Endothelial cell of umbilical vein (primary cell): ENCODE data around the gene ARMC7. TPM values are rescaled to one million over a fixed set of nuclear protein-coding genes. Genes with fewer than 3 reads are reported as not detected.

ENCODE experiments used
- BruUV-seq: library from RNA; stranded (reverse); fragments of 400-500 nt; replicated peaks from 2 replicates; lab custom pipeline; 2021; lab: Mats Ljungman, UMichigan
- CTCF ChIA-PET: fragments of 300-600, 350-600 bp; sonication (Branson Sonifier 250); formaldehyde crosslinking; loops from one replicate; lab custom pipeline; 2021; ENCODE audit warnings: antibody characterized with exemption, inconsistent platforms; lab: Charles Lee
- POLR2A ChIA-PET: fragments of 300-600, 350-600 bp; sonication (Branson Sonifier 250); formaldehyde crosslinking; loops from one replicate; lab custom pipeline; 2021; ENCODE audit warnings: antibody characterized with exemption, inconsistent platforms; lab: Charles Lee
- DNase-seq: peaks from one replicate; pipeline ENCODE4 v3.0.0-alpha.2; 2011; ENCODE audit warnings: low read depth, low spot score
- FAIRE-seq: peaks from 2 replicates; lab custom pipeline; 2011; peaks lifted over from hg19 to GRCh38; lab: Jason Lieb, UNC
- H2AFZ ChIP-seq: 2 replicates; pipeline ENCODE4 v1.6.0; 2012; ENCODE audit warnings: low read depth, low read length, control low read depth, inconsistent platforms
- H3K27ac ChIP-seq: 2 replicates; pipeline ENCODE4 v1.5.1; 2011; ENCODE audit warnings: low read depth, mild to moderate bottlenecking, control low read depth, low read length, moderate library complexity; ENCODE audit not compliant: insufficient read depth
- H3K27me3 ChIP-seq, 2 experiments: 2 replicates each; pipeline versions ENCODE4 v1.6.0 to v1.6.1; 2011; ENCODE audit warnings: low read length in 2 of 2, mixed read lengths in 1 of 2; ENCODE audit not compliant: control insufficient read depth in 2 of 2, insufficient read depth in 2 of 2
- H3K36me3 ChIP-seq, 2 experiments: 2 replicates in 1 of 2; 3 replicates in 1 of 2; pipeline ENCODE4 v1.5.1; 2011; ENCODE audit warnings: low read length in 2 of 2, mild to moderate bottlenecking in 1 of 2, moderate library complexity in 1 of 2; ENCODE audit not compliant: control insufficient read depth in 2 of 2, insufficient read depth in 2 of 2; ENCODE audit errors: extremely low read depth in 1 of 2
- H3K4me1 ChIP-seq: 3 replicates; pipeline ENCODE4 v1.5.1; 2011; ENCODE audit warnings: mild to moderate bottlenecking, low read length; ENCODE audit not compliant: control insufficient read depth, insufficient read depth; ENCODE audit errors: extremely low read depth
- H3K4me2 ChIP-seq: 2 replicates; pipeline ENCODE4 v1.6.1; 2011; ENCODE audit warnings: low read length, control low read depth, mixed read lengths; ENCODE audit not compliant: insufficient read depth
- H3K4me3 ChIP-seq, 3 experiments: fragments of 200-600 bp in 1 of 3; sonication (generic), shearing (Covaris generic) in 1 of 3; replicated peaks in 1 of 3; 2 replicates each; pipeline ENCODE4 v1.5.1; 2011 to 2016; ENCODE audit warnings: control low read depth in 3 of 3, low read length in 3 of 3, mild to moderate bottlenecking in 2 of 3, inconsistent platforms in 1 of 3, low read depth in 1 of 3, moderate library complexity in 1 of 3; ENCODE audit not compliant: insufficient read depth in 1 of 3
- H3K79me2 ChIP-seq: 2 replicates; pipeline ENCODE4 v1.6.0; 2012; ENCODE audit warnings: low read length, inconsistent platforms; ENCODE audit not compliant: control insufficient read depth, insufficient read depth
- H3K9ac ChIP-seq: replicated peaks from 2 replicates; pipeline ENCODE3; 2011; ENCODE audit warnings: low read length, control low read depth; ENCODE audit not compliant: insufficient read depth; ENCODE audit errors: extremely low read depth
- H3K9me1 ChIP-seq: replicated peaks from 3 replicates; pipeline ENCODE4 v1.6.0; 2011; ENCODE audit warnings: mild to moderate bottlenecking, low read length; ENCODE audit not compliant: control insufficient read depth, insufficient read depth; ENCODE audit errors: extremely low read depth
- H3K9me3 ChIP-seq: replicated peaks from 2 replicates; pipeline ENCODE4 v1.5.1; 2012; ENCODE audit warnings: low read length, inconsistent platforms; ENCODE audit not compliant: control insufficient read depth, insufficient read depth
- H4K20me1 ChIP-seq: replicated peaks from 2 replicates; pipeline ENCODE3; 2011; ENCODE audit warnings: mild to moderate bottlenecking, low read length; ENCODE audit not compliant: control insufficient read depth, insufficient read depth; ENCODE audit errors: extremely low read depth
- CTCF ChIP-seq, 2 donors: IDR thresholded peaks; 1 replicate in 1 of 2; 2 replicates in 1 of 2; pipeline ENCODE4 v1.5.1; 2011; ENCODE audit warnings: low read length in 2 of 2, mild to moderate bottlenecking in 2 of 2, moderate library complexity in 2 of 2, control low read depth in 1 of 2, inconsistent platforms in 1 of 2, low read depth in 1 of 2; ENCODE audit not compliant: insufficient read depth in 1 of 2; ENCODE audit errors: extremely low read depth in 1 of 2
- EZH2 ChIP-seq: IDR thresholded peaks from 2 replicates; pipeline ENCODE4 v1.6.1; 2012; ENCODE audit warnings: borderline replicate concordance, low read depth, mild to moderate bottlenecking, moderate library complexity, low read length, inconsistent platforms; ENCODE audit not compliant: severe bottlenecking
- FOS ChIP-seq: IDR thresholded peaks from 2 replicates; pipeline ENCODE4 v1.6.1; 2011; ENCODE audit warnings: mild to moderate bottlenecking, low read length, moderate library complexity, borderline replicate concordance; ENCODE audit not compliant: insufficient read depth
- GATA2 ChIP-seq: IDR thresholded peaks from 2 replicates; pipeline ENCODE4 v1.7.0; 2011; ENCODE audit warnings: low read depth, mild to moderate bottlenecking, moderate library complexity, mixed read lengths, low read length; ENCODE audit not compliant: insufficient read length, insufficient read depth
- JUN ChIP-seq: IDR thresholded peaks from 2 replicates; pipeline ENCODE4 v1.6.1; 2011; ENCODE audit warnings: borderline replicate concordance, low read depth; ENCODE audit not compliant: insufficient read length, insufficient read depth
- MAX ChIP-seq: IDR thresholded peaks from 2 replicates; pipeline ENCODE4 v1.6.1; 2011; ENCODE audit not compliant: insufficient read depth, insufficient read length
- MYC ChIP-seq: IDR thresholded peaks from one replicate; pipeline ENCODE4 v1.6.1; 2011; ENCODE audit warnings: mild to moderate bottlenecking, low read depth, low read length
- POLR2A ChIP-seq: IDR thresholded peaks from 2 replicates; pipeline ENCODE4 v1.6.1; 2012; ENCODE audit warnings: low read depth, mild to moderate bottlenecking, control low read depth, low read length
- POLR2AphosphoS5 ChIP-seq: IDR thresholded peaks from 2 replicates; pipeline ENCODE4 v1.6.1; 2012; ENCODE audit warnings: low read depth, mild to moderate bottlenecking, control low read depth, low read length, moderate library complexity; ENCODE audit not compliant: insufficient read depth
- dilution Hi-C: fragments of 300-500 bp; cut with MboI; formaldehyde crosslinking; loops from one replicate; pipeline ENCODE4 v1.15.0; 2019; ENCODE audit warnings: low sequenced_read_pairs; ENCODE audit not compliant: extremely low pct_ligation_motif_present
- intact Hi-C: fragments of 100-400 bp; cut with micrococcal nuclease; formaldehyde crosslinking; loops from one replicate; pipeline ENCODE4 v1.10.0; 2022
- polyA plus RNA-seq, 4 experiments: library from polyadenylated mRNA; depleted of rRNA in 3 of 4; stranded (reverse) in 3 of 4; unstranded in 1 of 4; fragments of >200 nt; gene quantifications; 2 replicates each; pipeline versions ENCODE4 v1.2.1 to v1.2.3, GENCODE V29; 2011 to 2012; ENCODE audit warnings: missing spikeins in 1 of 4
- total RNA-seq: library from RNA; stranded (reverse); gene quantifications from 2 replicates; pipeline ENCODE4 v1.2.3, GENCODE V29; 2021

ARMC7 gene
- total and polyA plus RNA-seq, 2 donors (not counting 3 experiments of a cell fraction or from before 2014, with no cell fraction given): 11.8 to 15.7 TPM

GRCh38 chr17:75151930-75152329 lies 42.2 kb downstream of the ARMC7 start:
- Histone ChIP-seq H3K27ac (no peak overlapping the region), H3K36me3 (peaks cover 7 to 16% of the 10 kb centered on the region in 2 experiments), H3K4me3 (peak overlapping the region in 2 of 3 experiments; percentile 57 to 83), H4K20me1 (no peaks in the 10 kb centered on the region), H3K79me2 (peaks cover 73% of the 10 kb centered on the region), H3K4me2 (peak overlapping the region; percentile 77), H2AFZ (no peak overlapping the region), H3K27me3 (no peaks in the 10 kb centered on the region), H3K9me1 (no peaks in the 10 kb centered on the region), H3K9me3 (no peaks in the 10 kb centered on the region), H3K9ac (peak overlapping the region; percentile 75), H3K4me1 (peaks cover 14% of the 10 kb centered on the region)
- BruUV-seq: no TSS peak
- dilution Hi-C loops (no loop called here), intact Hi-C loops (no loop called here)
- ChIA-PET POLR2A (no interaction called here), CTCF (interaction anchor here (2.9 to 4.9 kb wide), 2 partner anchors 20 to 38 kb away, joined by 9 to 20 read pairs; no protein-coding TSS in a partner anchor)
- FAIRE-seq (no peak), DNase-seq (no peak)
- TF ChIP-seq EZH2: no peak
- TF ChIP-seq JUN: no peak
- no peak for TF ChIP-seq MAX
- TF ChIP-seq POLR2AphosphoS5: no peak
- no peak for TF ChIP-seq GATA2
- TF ChIP-seq FOS: no peak

- ChIA-PET POLR2A (no interaction called here), CTCF (interaction anchor here (1.1 kb wide), 1 partner anchor 18 kb away, joined by 3 read pairs; no protein-coding TSS in a partner anchor)
- Histone ChIP-seq H2AFZ (no peak overlapping the region), H3K4me1 (peaks cover 14% of the 10 kb centered on the region), H3K9ac (peak overlapping the region; percentile 75), H3K36me3 (peaks cover 6 to 10% of the 10 kb centered on the region in 2 experiments), H3K4me2 (peak overlapping the region; percentile 77), H3K27ac (peak overlapping the region; percentile 31), H4K20me1 (no peaks in the 10 kb centered on the region), H3K79me2 (peaks cover 67% of the 10 kb centered on the region), H3K9me3 (no peaks in the 10 kb centered on the region), H3K4me3 (peak overlapping the region; percentile 57 to 83 (median 62)), H3K9me1 (no peaks in the 10 kb centered on the region), H3K27me3 (no peaks in the 10 kb centered on the region)
- intact Hi-C loops (no loop called here), dilution Hi-C loops (no loop called here)
- BruUV-seq: no TSS peak
- DNase-seq (no peak), FAIRE-seq (peak; percentile 37)
- TF ChIP-seq JUN: no peak
- no peak for TF ChIP-seq FOS
- TF ChIP-seq POLR2AphosphoS5: no peak
- no peak for TF ChIP-seq CTCF (IDR thresholded peaks at IDR 0.05; ENCODE audit: extremely low read depth in 1 of 2, insufficient read depth in 1 of 2, low read depth in 1 of 2, low read length in 2 of 2)
- TF ChIP-seq MYC: no peak
- no peak for TF ChIP-seq EZH2
- no peak for TF ChIP-seq POLR2A
- no peak for TF ChIP-seq MAX
- TF ChIP-seq GATA2: no peak
Observed at GRCh38 chr17:75152523-75152921, 42.8 kb downstream of the ARMC7 start.
